Measurements from ENCODE around the gene FUT2.

DNA sequence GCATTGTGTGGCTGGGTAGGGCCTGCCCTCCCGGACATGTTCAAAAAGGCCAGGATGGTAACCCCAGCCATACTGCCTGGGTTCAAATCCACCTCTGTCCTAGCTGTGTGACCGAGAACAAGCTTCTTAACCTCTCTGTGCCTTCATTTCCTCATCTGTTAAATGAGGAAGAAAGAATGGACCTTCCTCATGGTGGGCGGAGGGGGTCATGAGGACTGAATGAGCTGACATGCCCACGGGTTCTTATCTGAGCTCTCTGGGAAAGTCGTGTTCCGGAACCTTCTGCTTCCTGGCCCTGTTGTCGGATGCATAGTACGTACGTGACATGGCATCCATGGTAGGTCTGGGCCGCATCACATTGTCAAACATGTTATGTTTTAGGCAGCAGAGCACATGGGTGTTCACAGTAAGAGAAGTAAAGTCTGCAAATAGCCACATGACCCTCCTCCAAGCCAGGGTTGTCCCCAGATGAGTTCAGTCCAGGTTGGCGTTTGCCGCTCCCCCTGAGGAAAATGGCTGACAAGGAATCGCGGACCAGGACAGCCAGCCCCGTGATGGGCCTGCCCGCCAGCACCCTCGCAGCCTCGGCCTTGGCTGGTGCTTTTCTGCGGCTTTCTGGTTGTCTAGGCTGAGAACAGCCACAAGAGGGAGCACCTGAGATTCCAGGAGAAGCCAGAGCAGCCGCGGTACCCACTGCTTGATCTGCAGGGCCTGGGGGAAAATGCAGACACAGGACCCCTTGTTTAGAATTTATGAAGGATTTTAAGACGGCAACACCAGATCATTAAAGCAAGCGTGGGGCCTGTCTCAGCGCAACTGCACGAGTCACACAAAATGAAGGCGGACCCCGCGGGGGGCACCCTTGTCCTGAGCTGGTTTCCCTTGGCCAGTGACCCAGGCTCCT, 20.6 kb upstream of the FUT2 start:
- peak; percentile 85 for TF ChIP-seq CTCF (conservative IDR thresholded peaks at IDR 0.05; ENCODE audit: low read length)
- no peak for TF ChIP-seq EZH2phosphoT487 (IDR thresholded peaks at IDR 0.05; ENCODE audit: borderline replicate concordance)

All from Loucy (cell line).